BLaER1 (cell line): ENCODE results near the gene NCF2.

Source experiments
- H3K27ac ChIP-seq: shearing (Covaris generic); formaldehyde crosslinking; 2 replicates; pipeline ENCODE4 v1.8.1; 2022
- H3K27me3 ChIP-seq: shearing (Covaris generic); formaldehyde crosslinking; 2 replicates; pipeline ENCODE4 v1.8.1; 2022
- H3K36me3 ChIP-seq: shearing (Covaris generic); formaldehyde crosslinking; 2 replicates; pipeline ENCODE4 v1.8.1; 2022
- H3K4me1 ChIP-seq: shearing (Covaris generic); formaldehyde crosslinking; 2 replicates; pipeline ENCODE4 v1.8.1; 2022
- H3K4me2 ChIP-seq: shearing (Covaris generic); formaldehyde crosslinking; 2 replicates; pipeline ENCODE4 v1.8.1; 2022
- H3K4me3 ChIP-seq: shearing (Covaris generic); formaldehyde crosslinking; 2 replicates; pipeline ENCODE4 v1.8.1; 2022
- H3K9ac ChIP-seq: shearing (Covaris generic); formaldehyde crosslinking; 2 replicates; pipeline ENCODE4 v1.8.1; 2022
- H3K9me3 ChIP-seq: shearing (Covaris generic); formaldehyde crosslinking; 2 replicates; pipeline ENCODE4 v1.8.1; 2022
- H4K20me1 ChIP-seq: shearing (Covaris generic); formaldehyde crosslinking; 2 replicates; pipeline ENCODE4 v1.8.1; 2022
- Cebpa-rat ChIP-seq: shearing (Covaris generic); IDR thresholded peaks from 2 replicates; pipeline ENCODE4 v1.8.1; 2022

NCF2 gene

DNA sequence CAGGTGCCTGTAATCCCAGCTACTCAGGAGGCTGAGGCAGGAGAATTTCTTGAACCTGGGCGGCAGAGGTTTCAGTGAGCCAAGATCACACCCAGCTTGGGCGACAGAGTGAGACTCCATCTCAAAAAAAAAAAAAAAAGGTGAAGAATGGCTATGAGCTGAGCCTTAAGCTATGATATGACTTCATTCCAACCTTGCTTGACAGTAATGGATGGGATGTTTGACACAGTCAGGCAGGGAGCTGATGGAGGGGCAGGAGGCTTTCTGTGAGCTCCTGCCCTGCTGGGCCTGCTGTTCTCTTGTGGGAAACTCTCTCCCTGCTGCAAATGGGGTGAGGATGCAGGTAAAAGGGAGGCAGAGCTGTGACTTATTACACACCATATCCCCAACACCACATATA lies 27.6 kb downstream of the NCF2 start:
- no peak overlapping the region for H3K27ac ChIP-seq
- H3K9me3 ChIP-seq = no peaks in the 10 kb centered on the region
- H3K4me1 ChIP-seq = peaks cover 20% of the 10 kb centered on the region
- no peak for TF ChIP-seq Cebpa-rat
- H3K4me2 ChIP-seq = no peak overlapping the region
- H3K4me3 ChIP-seq = no peak overlapping the region
- no peak overlapping the region for H3K9ac ChIP-seq
- H3K27me3 ChIP-seq = no peaks in the 10 kb centered on the region
- peaks cover 18% of the 10 kb centered on the region for H3K36me3 ChIP-seq
- no peaks in the 10 kb centered on the region for H4K20me1 ChIP-seq

DNA sequence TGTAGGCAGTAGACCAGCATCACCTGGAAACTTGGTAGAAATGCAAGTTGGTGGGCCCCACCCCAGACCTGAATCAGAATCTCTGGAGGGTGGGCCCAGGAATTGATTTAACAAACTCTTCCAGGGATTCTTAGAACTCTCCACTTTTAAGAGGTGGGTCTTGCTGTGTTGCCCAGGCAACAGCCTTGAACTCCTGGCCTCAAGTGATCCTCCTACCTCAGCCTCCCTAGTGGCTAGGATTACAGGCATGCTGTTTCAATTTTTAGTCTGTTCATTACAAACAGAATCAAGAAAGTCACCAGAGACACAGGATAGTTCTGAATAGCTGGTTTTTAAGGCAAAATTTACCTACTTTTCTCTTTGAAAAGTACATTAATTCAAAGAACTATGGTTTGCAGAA lies 31.2 kb downstream of the NCF2 start:
- no peak for TF ChIP-seq Cebpa-rat
- Histone ChIP-seq H3K27ac (no peak overlapping the region), H3K4me2 (no peak overlapping the region), H3K4me1 (no peaks in the 10 kb centered on the region), H3K4me3 (no peak overlapping the region), H3K9ac (no peak overlapping the region), H3K36me3 (peaks cover 51% of the 10 kb centered on the region), H3K27me3 (no peaks in the 10 kb centered on the region), H4K20me1 (no peaks in the 10 kb centered on the region), H3K9me3 (no peaks in the 10 kb centered on the region)

DNA sequence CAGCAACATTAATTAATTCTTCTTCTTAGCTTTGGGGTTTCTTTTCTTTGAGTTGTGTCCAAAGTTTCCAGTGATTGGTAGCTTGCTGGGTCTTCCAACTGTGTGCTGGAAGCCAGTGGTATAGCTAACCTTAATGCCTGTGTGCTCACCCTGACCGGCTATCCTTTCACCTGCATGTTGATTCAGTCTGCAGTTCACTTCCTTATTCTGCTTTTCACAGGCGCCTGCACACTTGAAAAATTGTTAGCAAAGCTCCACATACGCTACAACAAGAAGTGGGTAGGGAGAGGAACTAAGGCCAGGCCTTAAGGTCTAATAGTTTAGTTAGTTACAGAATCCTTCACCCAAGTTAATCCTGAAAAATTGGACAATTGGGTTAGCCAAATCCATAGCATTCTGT lies 35.7 kb downstream of the NCF2 start:
- no peaks in the 10 kb centered on the region for H3K9me3 ChIP-seq
- H3K4me3 ChIP-seq = no peak overlapping the region
- H3K4me1 ChIP-seq = no peaks in the 10 kb centered on the region
- H3K27me3 ChIP-seq = no peaks in the 10 kb centered on the region
- H3K9ac ChIP-seq = no peak overlapping the region
- no peak overlapping the region for H3K27ac ChIP-seq
- H4K20me1 ChIP-seq = no peaks in the 10 kb centered on the region
- no peak overlapping the region for H3K4me2 ChIP-seq
- H3K36me3 ChIP-seq = peaks cover 96% of the 10 kb centered on the region
- no peak for TF ChIP-seq Cebpa-rat

DNA sequence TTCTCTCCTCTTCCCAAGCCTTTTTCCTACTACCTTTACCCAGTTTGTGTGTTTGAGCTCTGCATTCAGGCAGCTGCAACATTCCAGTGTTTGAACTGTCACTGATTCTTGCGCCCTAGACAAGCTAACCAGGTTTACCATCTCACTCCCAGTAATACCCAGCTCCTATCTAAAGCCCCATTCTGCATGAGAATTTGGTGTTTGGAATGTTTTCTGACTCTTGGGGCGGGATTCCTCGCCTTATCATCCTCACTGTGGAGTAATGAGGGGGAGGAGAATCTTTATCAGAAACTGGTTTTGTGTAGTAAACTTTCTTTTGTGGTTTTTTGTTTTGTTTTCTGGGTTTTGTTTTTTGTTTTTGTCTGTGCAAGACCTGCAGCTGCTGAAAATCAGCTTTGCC lies 36.5 kb downstream of the NCF2 start:
- peaks cover 96% of the 10 kb centered on the region for H3K36me3 ChIP-seq
- no peak overlapping the region for H3K4me3 ChIP-seq
- H4K20me1 ChIP-seq = peaks cover 3% of the 10 kb centered on the region
- H3K9ac ChIP-seq = no peak overlapping the region
- no peak overlapping the region for H3K27ac ChIP-seq
- no peak overlapping the region for H3K4me2 ChIP-seq
- no peaks in the 10 kb centered on the region for H3K27me3 ChIP-seq
- H3K4me1 ChIP-seq = peaks cover 1% of the 10 kb centered on the region
- H3K9me3 ChIP-seq = no peaks in the 10 kb centered on the region
- no peak for TF ChIP-seq Cebpa-rat

DNA sequence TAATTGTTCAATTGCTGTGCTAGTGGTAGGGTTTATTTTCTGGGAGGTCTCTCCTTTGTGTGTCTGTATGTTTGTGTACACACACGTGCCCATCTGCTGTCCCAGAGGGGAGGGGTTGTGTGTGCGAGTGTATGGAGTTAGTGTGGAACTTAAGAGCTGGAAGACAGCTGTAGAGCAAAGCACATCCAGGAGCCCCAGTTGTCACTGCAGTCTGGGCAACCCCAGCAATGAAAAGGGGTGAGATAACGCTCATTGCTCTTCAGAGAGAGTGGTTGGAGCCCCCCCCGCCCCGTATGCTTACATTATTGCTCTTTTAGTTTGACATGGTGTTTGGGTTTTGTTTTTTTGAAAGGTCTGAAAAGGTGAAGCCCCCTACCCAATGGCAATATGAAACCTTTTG lies 36.9 kb downstream of the NCF2 start:
- H3K4me3 ChIP-seq = no peak overlapping the region
- no peak overlapping the region for H3K4me2 ChIP-seq
- H4K20me1 ChIP-seq = peaks cover 7% of the 10 kb centered on the region
- peaks cover 95% of the 10 kb centered on the region for H3K36me3 ChIP-seq
- no peaks in the 10 kb centered on the region for H3K9me3 ChIP-seq
- H3K27me3 ChIP-seq = no peaks in the 10 kb centered on the region
- no peak for TF ChIP-seq Cebpa-rat
- H3K4me1 ChIP-seq = peaks cover 6% of the 10 kb centered on the region
- H3K9ac ChIP-seq = no peak overlapping the region
- no peak overlapping the region for H3K27ac ChIP-seq

DNA sequence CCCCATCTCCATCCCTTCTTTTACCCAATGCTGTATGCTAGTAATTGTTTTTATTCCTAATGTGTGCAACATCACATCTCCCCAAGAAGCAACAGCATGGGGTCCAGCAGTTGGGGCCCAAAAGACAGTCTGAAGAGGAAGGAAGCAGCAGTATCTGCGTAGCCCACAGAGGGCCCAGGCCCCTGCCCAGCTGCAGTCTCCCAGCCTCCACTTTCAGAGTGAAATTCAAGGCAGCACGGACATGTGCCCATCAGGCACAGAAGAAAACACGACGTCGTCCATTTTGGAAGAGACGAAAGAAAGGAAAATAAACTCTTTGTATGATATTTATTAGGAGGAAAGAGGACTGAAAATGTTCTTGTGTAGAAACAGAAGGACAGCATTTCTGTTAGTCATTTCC lies 37.4 kb downstream of the NCF2 start:
- Histone ChIP-seq H4K20me1 (peaks cover 12% of the 10 kb centered on the region), H3K4me1 (peaks cover 10% of the 10 kb centered on the region), H3K27me3 (no peaks in the 10 kb centered on the region), H3K4me3 (no peak overlapping the region), H3K9me3 (no peaks in the 10 kb centered on the region), H3K27ac (no peak overlapping the region), H3K36me3 (peaks cover 91% of the 10 kb centered on the region), H3K9ac (no peak overlapping the region), H3K4me2 (no peak overlapping the region)
- TF ChIP-seq Cebpa-rat = no peak

DNA sequence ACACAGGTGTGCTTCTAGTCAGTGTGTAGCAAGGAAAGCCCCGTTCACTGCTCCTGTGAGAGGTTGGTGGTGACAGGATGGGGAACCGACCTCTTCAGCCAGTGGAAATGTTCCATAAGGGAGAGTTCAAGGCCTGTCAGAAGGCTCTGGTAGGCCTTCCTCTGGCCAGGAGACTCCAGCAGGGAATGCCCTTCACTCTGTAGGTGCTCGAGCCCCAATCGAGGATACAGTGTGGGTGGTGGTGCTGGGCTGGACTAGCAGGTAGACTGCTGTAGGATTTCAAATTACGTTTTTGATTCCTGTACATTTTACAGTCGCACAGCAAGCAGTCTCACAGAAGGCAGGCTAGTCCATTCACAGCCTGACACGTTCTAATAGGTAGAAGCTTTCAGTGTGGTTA lies 37.8 kb downstream of the NCF2 start:
- Histone ChIP-seq H3K4me1 (peaks cover 14% of the 10 kb centered on the region), H3K4me2 (no peak overlapping the region), H3K9ac (no peak overlapping the region), H3K27ac (no peak overlapping the region), H3K4me3 (no peak overlapping the region), H3K9me3 (no peaks in the 10 kb centered on the region), H3K27me3 (no peaks in the 10 kb centered on the region), H3K36me3 (peaks cover 86% of the 10 kb centered on the region), H4K20me1 (peaks cover 16% of the 10 kb centered on the region)
- TF ChIP-seq Cebpa-rat = no peak

DNA sequence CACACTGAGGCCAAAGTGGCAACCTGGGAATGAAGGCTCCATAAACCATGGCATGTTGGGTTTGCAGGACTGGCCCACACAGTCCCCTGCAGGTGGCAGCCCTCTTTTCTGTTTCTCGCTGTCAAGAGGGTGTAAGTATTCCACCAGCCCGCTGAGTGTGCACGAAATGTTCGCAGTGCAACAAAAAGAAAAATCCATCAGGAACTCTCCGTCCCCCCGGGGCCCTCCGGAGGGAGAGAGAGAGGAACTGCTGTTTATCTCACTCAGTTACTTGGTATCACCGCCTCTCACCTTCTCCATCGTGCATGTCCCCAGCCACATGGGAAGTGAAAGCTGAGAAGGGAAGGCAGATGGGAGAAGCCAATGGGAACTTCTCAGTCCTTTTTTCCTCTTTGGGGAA lies 38.3 kb downstream of the NCF2 start:
- Histone ChIP-seq H3K4me2 (no peak overlapping the region), H3K9me3 (no peaks in the 10 kb centered on the region), H3K36me3 (peaks cover 86% of the 10 kb centered on the region), H3K27me3 (no peaks in the 10 kb centered on the region), H3K4me3 (no peak overlapping the region), H3K9ac (no peak overlapping the region), H3K4me1 (peaks cover 20% of the 10 kb centered on the region), H3K27ac (no peak overlapping the region), H4K20me1 (peaks cover 22% of the 10 kb centered on the region)
- no peak for TF ChIP-seq Cebpa-rat

DNA sequence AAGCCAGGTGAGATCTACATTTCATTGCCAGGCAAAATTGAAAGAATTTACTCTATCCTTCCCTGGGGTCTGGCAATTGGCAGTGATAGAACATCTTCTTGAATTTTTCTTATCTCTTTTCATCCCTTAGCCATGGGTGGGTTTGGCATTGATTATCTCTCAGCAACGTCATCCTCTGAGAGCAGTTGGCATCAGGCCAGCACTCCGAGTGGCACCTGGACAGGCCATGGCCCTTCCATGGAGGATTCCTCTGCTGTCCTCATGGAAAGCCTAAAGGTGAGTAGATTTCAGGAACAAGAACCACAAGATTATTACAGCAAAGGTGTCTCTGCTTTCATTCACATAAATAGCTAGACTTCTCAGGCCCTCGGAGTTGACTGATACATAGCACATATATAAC lies 39.3 kb downstream of the NCF2 start:
- Histone ChIP-seq H3K4me3 (no peak overlapping the region), H3K36me3 (peaks cover 88% of the 10 kb centered on the region)
- TF ChIP-seq Cebpa-rat = no peak

DNA sequence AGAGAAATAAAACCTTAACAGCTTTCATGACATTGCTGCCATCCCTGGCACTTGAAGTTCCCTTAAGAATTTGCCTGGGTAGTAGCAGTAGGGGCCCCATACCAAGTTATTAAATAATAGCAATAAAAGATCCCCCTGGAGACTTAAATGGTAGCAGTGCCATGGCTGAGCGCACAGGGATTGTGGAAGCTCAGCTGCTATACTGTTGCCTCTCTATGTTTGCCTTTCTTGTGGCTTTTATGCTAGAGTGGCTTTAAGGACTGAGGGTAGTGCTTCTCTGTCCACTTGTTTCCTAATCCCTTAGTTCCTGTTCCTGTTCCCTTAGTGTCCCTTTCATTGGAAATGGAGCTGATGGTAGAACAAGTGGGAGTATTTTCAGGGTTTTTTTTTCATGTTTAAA lies 42.1 kb downstream of the NCF2 start:
- peaks cover 43% of the 10 kb centered on the region for H4K20me1 ChIP-seq
- H3K4me2 ChIP-seq = peak overlapping the region; percentile 56
- no peak overlapping the region for H3K4me3 ChIP-seq
- peaks cover 89% of the 10 kb centered on the region for H3K36me3 ChIP-seq
- H3K9ac ChIP-seq = no peak overlapping the region
- peaks cover 24% of the 10 kb centered on the region for H3K4me1 ChIP-seq
- H3K27ac ChIP-seq = no peak overlapping the region
- no peak for TF ChIP-seq Cebpa-rat
- no peaks in the 10 kb centered on the region for H3K9me3 ChIP-seq
- H3K27me3 ChIP-seq = no peaks in the 10 kb centered on the region

More for the DNA sequence above, 39.3 kb downstream of the NCF2 start:
- Histone ChIP-seq H3K27ac (no peak overlapping the region), H3K27me3 (no peaks in the 10 kb centered on the region), H4K20me1 (peaks cover 32% of the 10 kb centered on the region), H3K9ac (no peak overlapping the region), H3K9me3 (no peaks in the 10 kb centered on the region), H3K4me1 (peaks cover 24% of the 10 kb centered on the region), H3K4me2 (no peak overlapping the region)

DNA sequence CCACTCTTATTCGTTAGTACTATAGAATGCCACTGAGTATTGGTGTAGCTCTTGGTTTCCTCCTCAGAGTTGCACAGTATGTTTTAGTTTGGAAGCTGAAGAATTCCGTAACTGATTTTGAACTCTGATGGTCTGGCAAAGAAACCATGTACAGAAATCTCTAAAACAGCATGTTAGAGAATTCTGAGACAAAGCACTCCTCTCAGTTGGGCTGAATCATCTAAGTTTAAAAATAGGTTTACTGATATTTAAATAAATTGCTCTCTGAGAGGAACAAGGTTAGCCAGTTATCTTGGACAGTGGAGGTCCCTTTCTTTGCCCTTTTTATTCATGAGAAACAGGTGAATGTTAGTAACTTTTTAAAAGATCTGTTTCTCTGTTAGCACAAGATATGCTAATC lies 43.8 kb downstream of the NCF2 start:
- H3K4me2 ChIP-seq = no peak overlapping the region
- H3K4me3 ChIP-seq = no peak overlapping the region

More for the DNA sequence above, 43.8 kb downstream of the NCF2 start:
- Histone ChIP-seq H3K9ac (no peak overlapping the region), H3K9me3 (no peaks in the 10 kb centered on the region), H4K20me1 (peaks cover 43% of the 10 kb centered on the region), H3K27me3 (no peaks in the 10 kb centered on the region), H3K36me3 (peaks cover 89% of the 10 kb centered on the region), H3K4me1 (peaks cover 24% of the 10 kb centered on the region), H3K27ac (no peak overlapping the region)
- TF ChIP-seq Cebpa-rat = no peak
